Activated CD8-positive, alpha-beta T cell treated with anti-CD3 and anti-CD28 coated beads for 36 hours (primary cell): ENCODE data around the gene TMEM109. TPM values are rescaled to one million over a fixed set of nuclear protein-coding genes. Genes with fewer than 3 reads are reported as not detected.

Source experiments
- ATAC-seq: fragments of 200-7000 bp; cut with Tn5 transposase; one replicate; pipeline ENCODE4 v1.10.0; 2021; ENCODE audit warnings: mild to moderate bottlenecking, moderate library complexity
- CTCF ChIA-PET: fragments of 350-600 bp; sonication (Branson Sonifier 250); formaldehyde crosslinking; loops from one replicate; lab custom pipeline; 2021; ENCODE audit warnings: antibody characterized with exemption; lab: Charles Lee
- POLR2A ChIA-PET: fragments of 350-600 bp; sonication (Branson Sonifier 250); formaldehyde crosslinking; loops from one replicate; lab custom pipeline; 2021; ENCODE audit warnings: antibody characterized with exemption; lab: Charles Lee
- DNase-seq: peaks from one replicate; pipeline ENCODE4 v3.0.0-alpha.2; 2020
- H3K27ac Mint-ChIP-seq: one replicate; pipeline ENCODE4 v1.8.0; 2021; ENCODE audit warnings: mild to moderate bottlenecking, mixed read lengths
- H3K27me3 Mint-ChIP-seq: one replicate; pipeline ENCODE4 v1.8.0; 2021; ENCODE audit warnings: mixed read lengths
- H3K36me3 Mint-ChIP-seq: one replicate; pipeline ENCODE4 v1.8.0; 2021; ENCODE audit warnings: low read depth, mixed read lengths
- H3K4me1 Mint-ChIP-seq: one replicate; pipeline ENCODE4 v1.8.0; 2021; ENCODE audit warnings: low read depth, mixed read lengths
- H3K4me3 Mint-ChIP-seq: one replicate; pipeline ENCODE4 v1.8.0; 2021; ENCODE audit warnings: mild to moderate bottlenecking, moderate library complexity, mixed read lengths
- H3K9me3 Mint-ChIP-seq: one replicate; pipeline ENCODE4 v1.8.0; 2021; ENCODE audit warnings: mixed read lengths
- CTCF ChIP-seq: fragments of 200-600 bp; IDR thresholded peaks from one replicate; pipeline ENCODE4 v1.8.0; 2022; ENCODE audit warnings: antibody characterized with exemption, mild to moderate bottlenecking
- intact Hi-C: fragments of 100-400 bp; cut with micrococcal nuclease; formaldehyde crosslinking; loops from one replicate; pipeline ENCODE4 v1.10.0; 2022
- total RNA-seq, 2 experiments: library from RNA; stranded (reverse); gene quantifications; one replicate each; pipeline ENCODE4 v1.2.3, GENCODE V29; 2021

Gene TMEM109
- total RNA-seq, 2 experiments from 2014 or later = 93.2 to 101 TPM

GRCh38 chr11:60953781-60954180 is 39.8 kb downstream of the TMEM109 start:
- Mint-ChIP-seq H3K4me1 (peaks cover 26% of the 10 kb centered on the region), H3K27me3 (peaks cover 5% of the 10 kb centered on the region), H3K4me3 (no peak overlapping the region), H3K9me3 (no peaks in the 10 kb centered on the region), H3K36me3 (no peaks in the 10 kb centered on the region), H3K27ac (peak overlapping the region; percentile 71)
- intact Hi-C loops = no loop called here
- DNase-seq (no peak), ATAC-seq (no peak)
- no peak for TF ChIP-seq CTCF
- POLR2A ChIA-PET = interaction anchor here (0.6 to 1.1 kb wide), 4 partner anchors 13 to 89 kb away, joined by 3 to 4 read pairs (median 4); partner anchors contain the start of gene CD6
- CTCF ChIA-PET = interaction anchor here (1.4 to 5.5 kb wide), 3 partner anchors 9 to 38 kb away, joined by 4 to 22 read pairs (median 6); partner anchors contain the start of gene CD6

- Mint-ChIP-seq H3K4me3 (no peak overlapping the region), H3K9me3 (no peaks in the 10 kb centered on the region), H3K36me3 (no peaks in the 10 kb centered on the region), H3K4me1 (peaks cover 26% of the 10 kb centered on the region), H3K27me3 (peaks cover 5% of the 10 kb centered on the region), H3K27ac (no peak overlapping the region)
- POLR2A ChIA-PET = interaction anchor here (1.1 kb wide), 1 partner anchor 17 kb away, joined by 4 read pairs; the partner anchor contains the start of gene CD6
- ATAC-seq (no peak), DNase-seq (no peak)
- CTCF ChIA-PET = interaction anchor here (1.9 to 5.5 kb wide), 2 partner anchors 16 to 39 kb away, joined by 4 to 22 read pairs; partner anchors contain the start of gene CD6
- intact Hi-C loops = no loop called here
- no peak for TF ChIP-seq CTCF
Measured at GRCh38 chr11:60954421-60954820, 40.5 kb downstream of the TMEM109 start.

GRCh38 chr11:60955571-60955970 is 41.6 kb downstream of the TMEM109 start:
- peaks cover 20% of the 10 kb centered on the region for H3K4me1 Mint-ChIP-seq
- CTCF ChIA-PET = interaction anchor here (0.8 to 5.5 kb wide), 4 partner anchors 15 to 43 kb away, joined by 3 to 22 read pairs (median 4); partner anchors contain the start of gene CD6

GRCh38 chr11:60957188-60957587 is 43.2 kb downstream of the TMEM109 start:
- Mint-ChIP-seq H3K27ac (no peak overlapping the region), H3K36me3 (no peaks in the 10 kb centered on the region), H3K4me3 (no peak overlapping the region), H3K4me1 (peaks cover 13% of the 10 kb centered on the region), H3K27me3 (peaks cover 1% of the 10 kb centered on the region), H3K9me3 (no peaks in the 10 kb centered on the region)
- ChIA-PET POLR2A (interaction anchor here (0.7 kb wide), 1 partner anchor 14 kb away, joined by 3 read pairs; no protein-coding TSS in a partner anchor), CTCF (interaction anchor here (3.8 kb wide), 1 partner anchor 13 kb away, joined by 19 read pairs; the partner anchor contains the start of gene CD6)
- TF ChIP-seq CTCF = no peak
- ATAC-seq (no peak), DNase-seq (no peak)
- intact Hi-C loops = no loop called here

More at GRCh38 chr11:60955571-60955970, 41.6 kb downstream of the TMEM109 start:
- Mint-ChIP-seq H3K9me3 (no peaks in the 10 kb centered on the region), H3K27ac (no peak overlapping the region), H3K27me3 (peaks cover 3% of the 10 kb centered on the region), H3K4me3 (no peak overlapping the region), H3K36me3 (no peaks in the 10 kb centered on the region)
- intact Hi-C loops = no loop called here
- POLR2A ChIA-PET = interaction anchor here (1.0 kb wide), 1 partner anchor 11 kb away, joined by 3 read pairs; no protein-coding TSS in a partner anchor
- no peak for DNase-seq
- no peak for TF ChIP-seq CTCF
- ATAC-seq = no peak

- H3K27ac Mint-ChIP-seq = no peak overlapping the region
- TF ChIP-seq CTCF = no peak
- ChIA-PET CTCF (interaction anchor here (3.8 kb wide), 1 partner anchor 11 kb away, joined by 19 read pairs; the partner anchor contains the start of gene CD6), POLR2A (interaction anchor here (0.6 kb wide), 1 partner anchor 69 kb away, joined by 4 read pairs; no protein-coding TSS in a partner anchor)
- ATAC-seq (no peak), DNase-seq (no peak)
- no peaks in the 10 kb centered on the region for H3K36me3 Mint-ChIP-seq
- intact Hi-C loops = no loop called here
- peaks cover 4% of the 10 kb centered on the region for H3K4me1 Mint-ChIP-seq
- no peaks in the 10 kb centered on the region for H3K27me3 Mint-ChIP-seq
- H3K4me3 Mint-ChIP-seq = no peak overlapping the region
- H3K9me3 Mint-ChIP-seq = no peaks in the 10 kb centered on the region
Measured at GRCh38 chr11:60959431-60959830, 45.5 kb downstream of the TMEM109 start.
